NCI-H526 treated with DMSO at 0.1 percent for 48 hours (cell line): ENCODE results near the gene TSEN15.

Experiments
- DNase-seq: peaks from one replicate; lab custom pipeline; 2025; lab: John Stamatoyannopoulos, UW

The TSEN15 gene

GRCh38 chr1:184101571-184101970 lies 50.0 kb downstream of the TSEN15 start:
- DNase-seq = no peak

- DNase-seq = no peak
These were observed 59.0 kb downstream of the TSEN15 start for GRCh38 chr1:184110272-184111204.

GRCh38 chr1:184112176-184112948 lies 60.8 kb downstream of the TSEN15 start:
- DNase-seq = no peak

GRCh38 chr1:184113251-184113650 lies 61.7 kb downstream of the TSEN15 start:
- no peak for DNase-seq

- DNase-seq = no peak
These were observed 63.4 kb downstream of the TSEN15 start for GRCh38 chr1:184114818-184115398.

- no peak for DNase-seq
These were observed 64.8 kb downstream of the TSEN15 start for GRCh38 chr1:184116287-184116686.

GRCh38 chr1:184118046-184118445 lies 66.5 kb downstream of the TSEN15 start:
- no peak for DNase-seq
